Subcutaneous adipose tissue (tissue), 4 donors: Measurements from ENCODE around the gene CLPTM1. TPM values are rescaled to one million over a fixed set of nuclear protein-coding genes. Genes with fewer than 3 reads are reported as not detected.

Experiments
- total RNA-seq, 4 donors: library from RNA; depleted of rRNA; stranded (reverse); fragments of >200 nt; gene quantifications; one replicate each; pipeline ENCODE4 v1.1.0, GENCODE V29; 2016
- TF ChIP-seq, protein P1 (sequence below): fragments of 450-650 bp; IDR thresholded peaks from one replicate; pipeline ENCODE4 v1.5.1; 2016; ENCODE audit warnings: low read depth, mild to moderate bottlenecking, control low read depth, antibody characterized with exemption, moderate library complexity

CLPTM1 gene
- total RNA-seq, 4 donors from 2014 or later, result 45.8 to 86.1 (median 65.3) TPM

DNA sequence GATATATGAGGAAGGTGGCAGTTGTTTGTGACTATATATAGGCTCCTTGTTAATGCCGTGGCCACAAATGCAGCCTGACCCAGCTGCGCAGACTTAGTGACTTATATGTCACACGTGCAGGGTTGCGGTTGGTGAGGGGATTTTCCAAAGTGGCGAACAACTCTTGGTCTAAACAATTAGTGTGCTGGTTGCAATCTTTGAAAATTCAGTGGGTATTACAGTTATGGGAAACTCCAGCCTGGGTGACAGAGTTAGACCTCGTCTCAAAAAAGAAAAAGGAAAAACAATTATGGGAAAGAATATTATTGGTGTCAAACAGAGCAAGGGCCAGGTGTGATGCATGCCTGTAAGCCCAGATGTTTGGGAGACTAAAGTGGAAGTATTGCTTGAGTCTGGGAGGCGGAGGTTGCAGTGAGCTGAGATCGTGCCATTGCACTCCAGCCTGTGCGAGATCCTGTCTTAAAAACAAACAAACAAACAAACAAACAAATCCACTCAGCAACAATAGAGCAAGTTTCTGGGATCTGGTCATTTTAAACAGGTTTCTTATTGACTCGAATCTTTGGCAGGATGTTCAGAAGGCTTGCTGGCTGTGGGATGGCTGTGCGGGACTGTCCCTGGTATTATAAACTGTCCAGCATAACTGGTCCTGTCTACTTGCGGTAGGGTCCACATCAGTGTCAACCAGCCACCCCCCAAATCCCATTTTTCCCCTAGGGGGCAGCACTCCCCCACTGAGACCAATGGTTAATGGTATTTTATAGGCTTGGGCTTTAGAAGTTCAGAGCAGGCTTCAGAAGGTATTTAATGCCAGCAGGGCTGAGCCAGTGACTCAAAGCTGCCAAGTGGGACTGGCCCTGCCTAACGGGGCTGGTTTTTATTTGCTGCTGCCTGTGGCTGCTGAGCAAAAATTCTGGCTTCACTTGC, 61.5 kb downstream of the CLPTM1 start:
- TF ChIP-seq, protein P1, sequence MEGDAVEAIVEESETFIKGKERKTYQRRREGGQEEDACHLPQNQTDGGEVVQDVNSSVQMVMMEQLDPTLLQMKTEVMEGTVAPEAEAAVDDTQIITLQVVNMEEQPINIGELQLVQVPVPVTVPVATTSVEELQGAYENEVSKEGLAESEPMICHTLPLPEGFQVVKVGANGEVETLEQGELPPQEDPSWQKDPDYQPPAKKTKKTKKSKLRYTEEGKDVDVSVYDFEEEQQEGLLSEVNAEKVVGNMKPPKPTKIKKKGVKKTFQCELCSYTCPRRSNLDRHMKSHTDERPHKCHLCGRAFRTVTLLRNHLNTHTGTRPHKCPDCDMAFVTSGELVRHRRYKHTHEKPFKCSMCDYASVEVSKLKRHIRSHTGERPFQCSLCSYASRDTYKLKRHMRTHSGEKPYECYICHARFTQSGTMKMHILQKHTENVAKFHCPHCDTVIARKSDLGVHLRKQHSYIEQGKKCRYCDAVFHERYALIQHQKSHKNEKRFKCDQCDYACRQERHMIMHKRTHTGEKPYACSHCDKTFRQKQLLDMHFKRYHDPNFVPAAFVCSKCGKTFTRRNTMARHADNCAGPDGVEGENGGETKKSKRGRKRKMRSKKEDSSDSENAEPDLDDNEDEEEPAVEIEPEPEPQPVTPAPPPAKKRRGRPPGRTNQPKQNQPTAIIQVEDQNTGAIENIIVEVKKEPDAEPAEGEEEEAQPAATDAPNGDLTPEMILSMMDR, result no peak

DNA sequence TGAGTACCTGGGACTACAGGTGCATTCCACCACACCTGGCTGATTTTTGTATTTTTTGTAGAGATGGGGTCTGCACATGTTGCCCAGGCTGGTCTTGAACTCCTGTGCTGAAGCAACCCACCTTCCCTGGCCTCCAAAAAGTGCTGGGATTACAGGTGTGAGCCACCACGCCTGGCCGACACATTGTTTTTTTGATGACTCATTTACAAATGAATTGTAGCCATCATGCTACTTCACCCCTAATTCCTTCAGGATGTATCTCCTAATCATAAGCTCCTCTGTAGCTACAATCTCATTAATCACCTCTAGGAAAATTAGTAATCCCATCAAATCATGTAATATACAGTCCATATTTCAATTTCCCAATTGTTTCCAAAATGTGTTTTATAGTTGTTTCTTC, 64.0 kb downstream of the CLPTM1 start:
- TF ChIP-seq, protein P1, result no peak

- TF ChIP-seq, protein P1, result no peak
These were observed 64.9 kb downstream of the CLPTM1 start for GRCh38 chr19:45020071-45020470.

DNA sequence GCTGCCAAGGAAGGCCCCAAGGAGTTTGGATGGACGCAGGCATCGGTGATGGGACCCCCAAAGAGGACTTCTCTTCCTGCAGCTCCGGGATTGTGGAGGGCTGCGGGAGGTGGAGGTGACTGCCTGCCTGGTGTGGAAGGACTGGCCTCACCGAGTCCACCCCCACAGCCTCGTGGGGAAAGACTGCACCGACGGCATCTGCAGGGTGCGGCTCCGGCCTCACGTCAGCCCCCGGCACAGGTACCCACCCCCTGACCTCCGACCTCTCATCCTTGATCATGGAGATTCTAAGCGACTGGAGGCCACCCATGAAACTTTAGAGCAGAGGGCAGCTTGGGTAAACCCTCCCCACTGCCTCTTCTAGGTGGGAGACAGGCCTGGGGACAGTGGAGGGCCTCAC, 66.8 kb downstream of the CLPTM1 start:
- TF ChIP-seq, protein P1, result no peak

DNA sequence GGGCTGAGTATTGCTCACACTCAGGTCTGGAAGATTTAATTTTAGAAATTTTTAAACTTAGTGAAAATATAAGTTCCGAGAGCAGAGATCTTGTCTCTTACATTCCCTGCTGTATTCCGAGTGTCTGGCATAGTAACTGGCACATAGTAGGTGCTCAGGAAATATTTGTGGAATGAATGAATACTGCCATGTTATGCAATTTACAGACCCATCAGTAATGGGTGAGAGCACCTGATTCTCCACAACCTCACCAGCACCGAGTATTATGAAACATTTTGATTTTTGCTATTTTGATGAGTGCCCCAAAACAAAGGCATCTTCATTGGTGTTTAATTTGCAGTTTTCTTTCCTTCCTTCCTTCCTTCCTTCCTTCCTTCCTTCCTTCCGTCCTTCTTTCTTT, 67.9 kb downstream of the CLPTM1 start:
- TF ChIP-seq, protein P1, result no peak

DNA sequence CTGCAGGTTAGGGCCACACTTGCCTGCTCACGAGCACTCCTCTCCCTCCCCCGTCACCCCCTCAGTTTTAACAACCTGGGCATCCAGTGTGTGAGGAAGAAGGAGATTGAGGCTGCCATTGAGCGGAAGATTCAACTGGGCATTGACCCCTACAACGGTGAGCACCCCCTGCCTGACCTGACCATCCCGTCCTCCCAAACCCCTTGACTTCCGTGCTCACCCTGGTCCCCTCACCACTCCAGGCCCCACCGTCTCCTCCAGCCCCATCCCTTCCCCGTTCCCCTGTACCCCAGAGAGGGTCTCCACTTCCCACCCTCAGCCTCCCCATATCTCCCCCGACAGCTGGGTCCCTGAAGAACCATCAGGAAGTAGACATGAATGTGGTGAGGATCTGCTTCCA, 70.1 kb downstream of the CLPTM1 start:
- TF ChIP-seq, protein P1, result no peak

DNA sequence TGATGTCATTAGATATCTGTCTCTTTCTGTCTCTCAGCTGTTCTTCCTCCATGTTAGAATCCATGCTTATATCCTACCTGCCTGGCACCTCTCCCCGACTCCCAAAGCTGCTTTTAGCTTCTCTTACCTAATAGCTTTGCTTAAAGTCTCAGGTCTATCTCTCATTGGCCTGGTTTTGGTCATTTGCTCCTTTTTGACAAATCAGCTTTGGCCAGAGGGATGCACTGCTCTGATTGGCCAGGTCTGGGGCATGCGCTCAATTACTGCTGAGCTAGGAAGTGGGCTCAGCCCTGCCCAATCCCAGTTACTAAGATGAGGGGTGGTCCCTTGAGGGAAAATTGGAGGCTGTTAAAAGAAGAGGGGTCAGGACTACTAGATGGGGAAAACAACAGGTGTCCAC, 72.2 kb downstream of the CLPTM1 start:
- TF ChIP-seq, protein P1, result no peak
